ENCODE measurements around the gene LHX4. TPM values are rescaled to one million over a fixed set of nuclear protein-coding genes. Genes with fewer than 3 reads are reported as not detected.

Gene LHX4
- total and polyA plus RNA-seq, 9 of the 15 experiments (the other 6 are each of a cell fraction or from before 2014, with no cell fraction given): 0.01 to 0.11 (median 0.07) TPM; not detected in 5

- H4K20me1 ChIP-seq (replicated peaks; ENCODE audit: control insufficient read depth, insufficient read depth, low read length): peaks cover 4% of the 10 kb centered on the region; the same call in 1 of the 2 replicates
- H3K36me3 ChIP-seq (ENCODE audit: control insufficient read depth, insufficient read depth, low read length): no peaks in the 10 kb centered on the region
- in situ Hi-C loops (cut with MboI) (loop anchor here (5.0 to 25.0 kb wide), 3 partner anchors 162 to 907 kb away; no protein-coding TSS in a partner anchor), intact Hi-C loops (cut with micrococcal nuclease) (loop anchor here (5.0 kb wide), 1 partner anchor 112 kb away; no protein-coding TSS in a partner anchor)
- H3K79me2 ChIP-seq (ENCODE audit: control insufficient read depth, insufficient read depth, low read length): no peaks in the 10 kb centered on the region
- no peak for DNase-seq (ENCODE audit: extremely low read depth in 1 of 4, low spot score in 3 of 4)
- no peaks in the 10 kb centered on the region for H3K9me1 ChIP-seq (ENCODE audit: control insufficient read depth, insufficient read depth, low read length)
- WGBS (ENCODE audit: insufficient coverage, low coverage, missing lambda C conversion rate): 62% methylated on average over 11 of the region's 11 CpGs
- no peak overlapping the region for H3K4me3 ChIP-seq
- peaks cover 0 to 29% of the 10 kb centered on the region in 2 experiments; a peak in 3 of 5 replicates for H3K4me1 ChIP-seq (replicated peaks in 1 of 2; ENCODE audit: control insufficient read depth in 2 of 2, insufficient read depth in 2 of 2, low read length in 2 of 2)
- BruUV-seq (replicated peaks): no TSS peak
- ATAC-seq: no peak
- no peak overlapping the region for H2AFZ ChIP-seq (ENCODE audit: low read depth, low read length)
- no peak overlapping the region for H3K4me2 ChIP-seq (ENCODE audit: insufficient read depth, low read length)
- ChIA-PET CTCF (ENCODE audit: low intra/inter-chr PET ratio) (interaction anchor here (4.2 kb wide), 1 partner anchor 161 kb away, joined by 41 read pairs; no protein-coding TSS in a partner anchor), POLR2A (interaction anchor here (0.6 to 1.4 kb wide), 2 partner anchors 15 to 523 kb away, joined by 3 to 6 read pairs; no protein-coding TSS in a partner anchor)
- H3K9ac ChIP-seq (ENCODE audit: insufficient read depth in 1 of 2, low read depth in 2 of 2, low read length in 2 of 2): no peak overlapping the region
- H3K9me3 ChIP-seq (replicated peaks; ENCODE audit: control insufficient read depth, insufficient read depth, low read depth, low read length): no peaks in the 10 kb centered on the region
- H3K27me3 ChIP-seq (ENCODE audit: control insufficient read depth in 2 of 2, insufficient read depth in 2 of 2, low read length in 2 of 2): peaks cover 31 to 64% of the 10 kb centered on the region in 2 experiments; a peak in 4 of 5 replicates
- no peak for FAIRE-seq
- no peak overlapping the region for H3K27ac ChIP-seq (ENCODE audit: extremely low read depth, low read depth, low read length)
- TF ChIP-seq ZNF24 (IDR thresholded peaks at IDR 0.05) (no peak), ILK (tag; IDR thresholded peaks at IDR 0.05; ENCODE audit: borderline replicate concordance, low read depth) (no peak)
Measured at GRCh38 chr1:180254854-180255253, 24.8 kb downstream of the LHX4 start.

- Histone ChIP-seq H3K4me3 (no peak overlapping the region), H3K27me3 (ENCODE audit: control insufficient read depth in 2 of 2, insufficient read depth in 2 of 2, low read length in 2 of 2) (peaks cover 39 to 66% of the 10 kb centered on the region in 2 experiments; a peak in 4 of 5 replicates), H3K27ac (ENCODE audit: extremely low read depth, low read depth, low read length) (no peak overlapping the region), H3K4me2 (ENCODE audit: insufficient read depth, low read length) (no peak overlapping the region), H3K9me3 (replicated peaks; ENCODE audit: control insufficient read depth, insufficient read depth, low read depth, low read length) (no peaks in the 10 kb centered on the region), H3K79me2 (ENCODE audit: control insufficient read depth, insufficient read depth, low read length) (no peaks in the 10 kb centered on the region), H3K36me3 (ENCODE audit: control insufficient read depth, insufficient read depth, low read length) (no peaks in the 10 kb centered on the region), H3K9me1 (ENCODE audit: control insufficient read depth, insufficient read depth, low read length) (no peaks in the 10 kb centered on the region), H2AFZ (ENCODE audit: low read depth, low read length) (no peak overlapping the region), H3K4me1 (replicated peaks in 1 of 2; ENCODE audit: control insufficient read depth in 2 of 2, insufficient read depth in 2 of 2, low read length in 2 of 2) (peaks cover 0 to 31% of the 10 kb centered on the region in 2 experiments; a peak in 2 of 5 replicates), H3K9ac (ENCODE audit: insufficient read depth in 1 of 2, low read depth in 2 of 2, low read length in 2 of 2) (no peak overlapping the region), H4K20me1 (replicated peaks; ENCODE audit: control insufficient read depth, insufficient read depth, low read length) (peaks cover 4% of the 10 kb centered on the region; the same call in 1 of the 2 replicates)
- BruUV-seq (replicated peaks): no TSS peak
- WGBS (ENCODE audit: insufficient coverage, low coverage, missing lambda C conversion rate): 7% methylated on average over 17 of the region's 18 CpGs
- DNase-seq (ENCODE audit: extremely low read depth in 1 of 4, low spot score in 3 of 4): peak in 1 of 4 experiments; percentile 24
- FAIRE-seq: no peak
- CTCF ChIA-PET (ENCODE audit: low intra/inter-chr PET ratio): interaction anchor here (4.2 kb wide), 1 partner anchor 160 kb away, joined by 41 read pairs; no protein-coding TSS in a partner anchor
- intact Hi-C loops (cut with micrococcal nuclease) (no loop called here), in situ Hi-C loops (cut with MboI) (loop anchor here (25.0 kb wide), 1 partner anchor 907 kb away; no protein-coding TSS in a partner anchor)
- 0 out of 3 replicates have a peak, but pooled peaks have one; percentile 7 for ATAC-seq
- POLR2A ChIA-PET: interaction anchor here (1.4 kb wide), 1 partner anchor 14 kb away, joined by 6 read pairs; no protein-coding TSS in a partner anchor
- peak in 1 of 2 experiments; percentile 21; a peak in 1 of 4 replicates for TF ChIP-seq RCOR1 (IDR thresholded peaks at IDR 0.05; ENCODE audit: borderline replicate concordance in 1 of 2, low read depth in 2 of 2, low read length in 2 of 2)
- TF ChIP-seq FOXA1 (IDR thresholded peaks at IDR 0.05; ENCODE audit: borderline replicate concordance): no peak
- 0 out of 4 replicates have a peak, but pooled peaks of 1 of the 2 experiments have one; percentile 9 for TF ChIP-seq KDM1A (IDR thresholded peaks at IDR 0.05)
- TF ChIP-seq MEIS2 (IDR thresholded peaks at IDR 0.05; ENCODE audit: partially characterized antibody): peak; percentile 84
- no peak for TF ChIP-seq PBX2 (CRISPR knock-in tag; IDR thresholded peaks at IDR 0.05; ENCODE audit: low read depth)
- peak; percentile 86 for TF ChIP-seq PBX2 (tag; conservative IDR thresholded peaks at IDR 0.05; ENCODE audit: low read depth)
- TF ChIP-seq PKNOX1 (IDR thresholded peaks at IDR 0.05): peak; percentile 23; the same call in 1 of the 2 replicates
Measured at GRCh38 chr1:180255536-180256340, 25.7 kb downstream of the LHX4 start.

All from K562 (cell line).